Osteocyte (in vitro differentiated cells): Measurements from ENCODE around the gene NEB. TPM values are rescaled to one million over a fixed set of nuclear protein-coding genes. Genes with fewer than 3 reads are reported as not detected.
"Not testable (repeated sequence)": the region's sequence is repeated elsewhere in the genome, so short reads cannot be mapped to it uniquely, and the experiment has no call there.

ENCODE experiments used
- DNase-seq: peaks from one replicate; pipeline ENCODE4 v3.0.0; 2021; ENCODE audit warnings: mixed read lengths; ENCODE audit not compliant: unreplicated experiment; ENCODE audit errors: extremely low spot score
- H3K27ac Mint-ChIP-seq: one replicate; pipeline ENCODE4 v1.8.0; 2021; ENCODE audit warnings: mild to moderate bottlenecking, mixed read lengths; ENCODE audit not compliant: unreplicated experiment
- H3K27me3 Mint-ChIP-seq: one replicate; pipeline ENCODE4 v1.8.0; 2021; ENCODE audit warnings: mixed read lengths; ENCODE audit not compliant: unreplicated experiment
- H3K36me3 Mint-ChIP-seq: one replicate; pipeline ENCODE4 v1.8.0; 2021; ENCODE audit warnings: mixed read lengths; ENCODE audit not compliant: unreplicated experiment
- H3K4me1 Mint-ChIP-seq: one replicate; pipeline ENCODE4 v1.8.0; 2021; ENCODE audit warnings: mixed read lengths; ENCODE audit not compliant: unreplicated experiment
- H3K4me3 Mint-ChIP-seq: one replicate; pipeline ENCODE4 v1.8.0; 2021; ENCODE audit warnings: mild to moderate bottlenecking, moderate library complexity, mixed read lengths; ENCODE audit not compliant: unreplicated experiment
- H3K9me3 Mint-ChIP-seq: one replicate; pipeline ENCODE4 v1.8.0; 2021; ENCODE audit warnings: mixed read lengths; ENCODE audit not compliant: unreplicated experiment
- total RNA-seq: library from RNA; stranded (reverse); gene quantifications from 2 replicates; pipeline ENCODE4 v1.2.1, GENCODE V29; 2021
- TF ChIP-seq, protein P1 (sequence below): fragments of 200-600 bp; sonication (generic); IDR thresholded peaks from 2 replicates; pipeline ENCODE4 v1.5.0; 2021; ENCODE audit warnings: antibody characterized with exemption, mild to moderate bottlenecking, moderate library complexity

Gene NEB
- total RNA-seq, 1 donor from 2014 or later: 0.40 TPM

GRCh38 chr2:151610310-151610709 is 124.0 kb downstream of the NEB start:
- Mint-ChIP-seq H3K4me1 (no peaks in the 10 kb centered on the region), H3K27me3 (no peaks in the 10 kb centered on the region), H3K36me3 (no peaks in the 10 kb centered on the region), H3K4me3 (no peak overlapping the region), H3K9me3 (no peaks in the 10 kb centered on the region), H3K27ac (no peak overlapping the region)
- no peak for DNase-seq
- TF ChIP-seq, protein P1, sequence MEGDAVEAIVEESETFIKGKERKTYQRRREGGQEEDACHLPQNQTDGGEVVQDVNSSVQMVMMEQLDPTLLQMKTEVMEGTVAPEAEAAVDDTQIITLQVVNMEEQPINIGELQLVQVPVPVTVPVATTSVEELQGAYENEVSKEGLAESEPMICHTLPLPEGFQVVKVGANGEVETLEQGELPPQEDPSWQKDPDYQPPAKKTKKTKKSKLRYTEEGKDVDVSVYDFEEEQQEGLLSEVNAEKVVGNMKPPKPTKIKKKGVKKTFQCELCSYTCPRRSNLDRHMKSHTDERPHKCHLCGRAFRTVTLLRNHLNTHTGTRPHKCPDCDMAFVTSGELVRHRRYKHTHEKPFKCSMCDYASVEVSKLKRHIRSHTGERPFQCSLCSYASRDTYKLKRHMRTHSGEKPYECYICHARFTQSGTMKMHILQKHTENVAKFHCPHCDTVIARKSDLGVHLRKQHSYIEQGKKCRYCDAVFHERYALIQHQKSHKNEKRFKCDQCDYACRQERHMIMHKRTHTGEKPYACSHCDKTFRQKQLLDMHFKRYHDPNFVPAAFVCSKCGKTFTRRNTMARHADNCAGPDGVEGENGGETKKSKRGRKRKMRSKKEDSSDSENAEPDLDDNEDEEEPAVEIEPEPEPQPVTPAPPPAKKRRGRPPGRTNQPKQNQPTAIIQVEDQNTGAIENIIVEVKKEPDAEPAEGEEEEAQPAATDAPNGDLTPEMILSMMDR: no peak

DNA sequence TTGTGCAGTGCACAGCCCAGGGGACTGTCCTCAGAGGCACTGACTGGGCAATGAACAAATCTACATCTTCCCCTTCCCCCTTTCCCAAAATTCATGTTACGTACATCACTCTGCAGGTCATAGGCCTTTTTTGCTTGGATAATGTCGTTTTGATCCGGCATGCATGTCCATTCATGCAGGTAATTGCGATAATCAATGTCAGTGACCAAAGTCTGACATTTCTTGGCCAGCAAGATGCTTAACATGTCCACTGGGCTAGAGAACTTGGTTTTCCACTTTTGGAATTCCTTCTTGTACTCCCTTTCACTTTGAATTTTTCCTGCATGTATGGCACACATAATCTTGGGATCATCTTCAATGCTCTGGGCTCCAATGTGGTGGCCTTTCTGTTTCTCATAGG is 124.6 kb downstream of the NEB start:
- H3K4me1 Mint-ChIP-seq: no peaks in the 10 kb centered on the region
- no peak overlapping the region for H3K27ac Mint-ChIP-seq
- no peaks in the 10 kb centered on the region for H3K36me3 Mint-ChIP-seq
- H3K27me3 Mint-ChIP-seq: no peaks in the 10 kb centered on the region
- DNase-seq: no peak
- H3K9me3 Mint-ChIP-seq: no peaks in the 10 kb centered on the region
- TF ChIP-seq, protein P1: no peak
- H3K4me3 Mint-ChIP-seq: no peak overlapping the region

DNA sequence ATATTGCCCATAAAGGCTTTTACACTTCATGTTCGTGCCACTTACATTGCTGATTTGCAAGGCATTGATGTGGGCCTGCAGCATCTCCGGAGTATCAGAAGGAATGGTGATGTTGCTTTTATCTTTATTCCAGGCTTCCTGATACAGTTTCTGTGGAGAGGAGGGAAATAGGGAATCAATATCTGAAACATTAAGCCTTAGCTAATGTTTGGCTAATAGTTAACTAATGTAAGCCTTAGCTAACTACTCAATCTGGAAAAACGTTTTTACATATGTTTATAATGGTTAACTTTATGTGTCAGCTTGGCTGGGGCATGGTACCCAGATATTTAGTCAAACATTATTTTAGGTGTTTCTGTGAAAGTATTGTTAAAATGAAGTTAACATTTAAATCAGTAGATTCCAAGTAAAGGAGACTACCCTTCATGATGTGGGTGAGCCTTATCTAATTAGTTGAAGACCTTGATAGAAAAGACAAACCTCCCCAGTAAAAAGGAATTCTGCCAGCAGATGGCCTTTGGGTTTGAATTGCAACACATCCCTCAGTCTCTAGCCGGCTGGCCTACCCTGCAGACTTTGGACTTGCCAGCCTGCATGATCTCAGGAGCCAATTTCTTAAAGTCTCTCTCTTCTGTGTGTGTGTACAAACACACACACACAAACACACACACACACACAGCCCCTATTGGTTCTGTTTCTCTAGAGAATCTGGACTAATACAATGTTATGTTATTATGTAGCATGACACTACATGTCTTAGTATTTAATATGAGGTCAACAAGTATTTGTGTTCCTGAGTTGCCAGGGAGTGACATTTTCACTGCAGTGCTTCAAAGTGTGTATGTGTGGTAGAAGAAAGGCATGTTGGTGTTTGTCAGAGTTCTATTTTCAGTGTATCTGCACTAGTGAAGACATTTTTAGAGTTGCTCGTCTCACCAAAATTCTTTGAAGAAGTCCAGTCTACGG is 126.5 kb downstream of the NEB start:
- not testable (repeated sequence) for H3K27me3 Mint-ChIP-seq, H3K27ac Mint-ChIP-seq, H3K9me3 Mint-ChIP-seq, H3K36me3 Mint-ChIP-seq, DNase-seq, H3K4me1 Mint-ChIP-seq, H3K4me3 Mint-ChIP-seq

GRCh38 chr2:151603530-151603929 is 130.7 kb downstream of the NEB start:
- H3K9me3 Mint-ChIP-seq, DNase-seq, H3K4me1 Mint-ChIP-seq, H3K27me3 Mint-ChIP-seq, H3K4me3 Mint-ChIP-seq, H3K27ac Mint-ChIP-seq, H3K36me3 Mint-ChIP-seq: not testable (repeated sequence)

DNA sequence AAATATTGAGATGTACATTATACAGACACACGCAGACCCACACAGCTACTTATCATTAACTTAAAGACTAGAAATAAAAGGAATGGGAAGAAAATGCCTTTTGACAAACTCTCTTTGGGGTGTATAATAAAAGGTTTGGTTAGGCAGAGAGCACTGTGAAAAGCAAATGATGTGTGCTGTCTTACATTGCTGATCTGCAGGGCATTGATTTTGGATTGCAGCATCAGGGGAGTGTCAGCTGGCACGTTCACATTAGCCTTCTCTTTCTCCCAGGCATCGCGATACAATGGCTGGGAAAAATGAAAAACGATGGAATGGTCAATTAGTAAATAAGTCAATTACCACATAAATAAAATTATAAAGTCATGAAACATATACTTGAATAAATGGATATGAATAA is 131.9 kb downstream of the NEB start:
- not testable (repeated sequence) for H3K27ac Mint-ChIP-seq

DNA sequence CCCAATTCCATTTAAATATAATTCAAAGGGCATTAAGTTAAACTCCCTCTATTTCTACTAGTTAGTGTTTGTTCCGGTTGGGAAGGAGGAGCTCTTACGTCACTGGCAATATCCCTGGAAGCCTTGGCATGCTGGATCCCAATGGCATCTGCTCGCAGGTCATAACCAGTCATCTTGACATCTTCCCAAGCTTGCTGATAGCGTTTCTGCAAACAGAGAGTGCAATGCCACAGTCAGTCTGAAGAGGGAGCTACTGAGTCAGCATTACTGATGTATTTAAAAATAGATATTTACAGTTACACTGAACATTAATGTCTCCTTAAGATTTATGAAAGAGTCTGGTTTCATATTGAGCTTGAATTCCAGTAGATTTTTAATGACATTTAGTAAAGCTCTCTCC is 132.5 kb downstream of the NEB start:
- not testable (repeated sequence) for H3K27ac Mint-ChIP-seq, DNase-seq, H3K4me1 Mint-ChIP-seq, H3K9me3 Mint-ChIP-seq, H3K27me3 Mint-ChIP-seq, H3K36me3 Mint-ChIP-seq, H3K4me3 Mint-ChIP-seq

More for the DNA sequence above, 131.9 kb downstream of the NEB start:
- H3K4me3 Mint-ChIP-seq, H3K4me1 Mint-ChIP-seq, H3K27me3 Mint-ChIP-seq, H3K9me3 Mint-ChIP-seq, H3K36me3 Mint-ChIP-seq, DNase-seq: not testable (repeated sequence)

DNA sequence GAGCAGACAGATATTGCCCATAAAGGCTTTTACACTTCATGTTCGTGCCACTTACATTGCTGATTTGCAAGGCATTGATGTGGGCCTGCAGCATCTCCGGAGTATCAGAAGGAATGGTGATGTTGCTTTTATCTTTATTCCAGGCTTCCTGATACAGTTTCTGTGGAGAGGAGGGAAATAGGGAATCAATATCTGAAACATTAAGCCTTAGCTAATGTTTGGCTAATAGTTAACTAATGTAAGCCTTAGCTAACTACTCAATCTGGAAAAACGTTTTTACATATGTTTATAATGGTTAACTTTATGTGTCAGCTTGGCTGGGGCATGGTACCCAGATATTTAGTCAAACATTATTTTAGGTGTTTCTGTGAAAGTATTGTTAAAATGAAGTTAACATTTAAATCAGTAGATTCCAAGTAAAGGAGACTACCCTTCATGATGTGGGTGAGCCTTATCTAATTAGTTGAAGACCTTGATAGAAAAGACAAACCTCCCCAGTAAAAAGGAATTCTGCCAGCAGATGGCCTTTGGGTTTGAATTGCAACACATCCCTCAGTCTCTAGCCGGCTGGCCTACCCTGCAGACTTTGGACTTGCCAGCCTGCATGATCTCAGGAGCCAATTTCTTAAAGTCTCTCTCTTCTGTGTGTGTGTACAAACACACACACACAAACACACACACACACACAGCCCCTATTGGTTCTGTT is 137.2 kb downstream of the NEB start:
- H3K27me3 Mint-ChIP-seq, H3K4me1 Mint-ChIP-seq, H3K4me3 Mint-ChIP-seq, DNase-seq, H3K36me3 Mint-ChIP-seq, H3K9me3 Mint-ChIP-seq, H3K27ac Mint-ChIP-seq: not testable (repeated sequence)

GRCh38 chr2:151591908-151592255 is 142.4 kb downstream of the NEB start:
- not testable (repeated sequence) for H3K9me3 Mint-ChIP-seq, H3K27ac Mint-ChIP-seq, H3K27me3 Mint-ChIP-seq, H3K4me1 Mint-ChIP-seq, H3K36me3 Mint-ChIP-seq, DNase-seq, H3K4me3 Mint-ChIP-seq
